Prostate gland (tissue), 2 donors: ENCODE data around the gene SPTBN5. TPM values are rescaled to one million over a fixed set of nuclear protein-coding genes. Genes with fewer than 3 reads are reported as not detected.

Source experiments
- DNase-seq: peaks from one replicate; pipeline ENCODE4 v3.0.0-alpha.2; 2019; ENCODE audit warnings: low spot score
- H3K27ac ChIP-seq, 2 donors: fragments of 200-600 bp; sonication (generic); 2 replicates each; pipeline ENCODE4 v1.5.1; 2017 to 2019
- H3K27me3 ChIP-seq: fragments of 200-600 bp; sonication (generic); replicated peaks from 2 replicates; pipeline ENCODE4 v1.5.1; 2019; ENCODE audit not compliant: insufficient read depth
- H3K36me3 ChIP-seq, 2 donors: fragments of 200-600 bp; sonication (generic); 1 replicate in 1 of 2; 2 replicates in 1 of 2; pipeline versions ENCODE4 v1.5.1 to v1.8.1; 2017 to 2019
- H3K4me1 ChIP-seq: fragments of 200-600 bp; sonication (generic); replicated peaks from 2 replicates; pipeline ENCODE4 v1.5.1; 2019
- H3K4me3 ChIP-seq, 2 donors: fragments of 200-600 bp; sonication (generic); 2 replicates each; pipeline ENCODE4 v1.5.1; 2017 to 2019
- H3K9me3 ChIP-seq: fragments of 200-600 bp; sonication (generic); 2 replicates; pipeline ENCODE4 v1.5.1; 2017
- POLR2A ChIP-seq: fragments of 450-650 bp; IDR thresholded peaks from one replicate; pipeline ENCODE4 v1.6.1; 2016; ENCODE audit warnings: antibody characterized with exemption, mild to moderate bottlenecking
- POLR2AphosphoS5 ChIP-seq: sonication (generic); formaldehyde crosslinking; IDR thresholded peaks from one replicate; pipeline ENCODE4 v1.6.1; 2017; ENCODE audit warnings: antibody characterized with exemption
- WGBS: methylation state at CpG from one replicate; pipeline ENCODE4 v1.1.5; 2018; 5-methylcytosine and 5-hydroxymethylcytosine counted together
- intact Hi-C: fragments of 100-400 bp; cut with DNase I; formaldehyde crosslinking; loops from one replicate; pipeline ENCODE4 v1.14.2; 2022
- total RNA-seq, 2 donors: library from RNA; depleted of rRNA; stranded (reverse); fragments of >200 nt; gene quantifications; one replicate each; pipeline ENCODE4 v1.1.0, GENCODE V29; 2016
- TF ChIP-seq, protein P1 (sequence below), 4 experiments: fragments of 200-600 bp in 2 of 4; fragments of 450-650 bp in 2 of 4; sonication (generic) in 2 of 4; IDR thresholded peaks; 1 replicate in 3 of 4; 2 replicates in 1 of 4; pipeline ENCODE4 v1.5.1; 2016 to 2019; ENCODE audit warnings: antibody characterized with exemption in 4 of 4, mild to moderate bottlenecking in 2 of 4, moderate library complexity in 2 of 4

SPTBN5 gene
- total RNA-seq, 2 donors from 2014 or later, result 1.2 to 2.2 TPM

GRCh38 chr15:41918506-41919126 is 24.8 kb upstream of the SPTBN5 start:
- Histone ChIP-seq H3K27me3 (no peaks in the 10 kb centered on the region), H3K27ac (no peak overlapping the region), H3K36me3 (no peaks in the 10 kb centered on the region), H3K4me1 (no peaks in the 10 kb centered on the region), H3K9me3 (no peaks in the 10 kb centered on the region), H3K4me3 (no peak overlapping the region)
- no peak for TF ChIP-seq POLR2A
- TF ChIP-seq POLR2AphosphoS5, result no peak
- TF ChIP-seq, protein P1, sequence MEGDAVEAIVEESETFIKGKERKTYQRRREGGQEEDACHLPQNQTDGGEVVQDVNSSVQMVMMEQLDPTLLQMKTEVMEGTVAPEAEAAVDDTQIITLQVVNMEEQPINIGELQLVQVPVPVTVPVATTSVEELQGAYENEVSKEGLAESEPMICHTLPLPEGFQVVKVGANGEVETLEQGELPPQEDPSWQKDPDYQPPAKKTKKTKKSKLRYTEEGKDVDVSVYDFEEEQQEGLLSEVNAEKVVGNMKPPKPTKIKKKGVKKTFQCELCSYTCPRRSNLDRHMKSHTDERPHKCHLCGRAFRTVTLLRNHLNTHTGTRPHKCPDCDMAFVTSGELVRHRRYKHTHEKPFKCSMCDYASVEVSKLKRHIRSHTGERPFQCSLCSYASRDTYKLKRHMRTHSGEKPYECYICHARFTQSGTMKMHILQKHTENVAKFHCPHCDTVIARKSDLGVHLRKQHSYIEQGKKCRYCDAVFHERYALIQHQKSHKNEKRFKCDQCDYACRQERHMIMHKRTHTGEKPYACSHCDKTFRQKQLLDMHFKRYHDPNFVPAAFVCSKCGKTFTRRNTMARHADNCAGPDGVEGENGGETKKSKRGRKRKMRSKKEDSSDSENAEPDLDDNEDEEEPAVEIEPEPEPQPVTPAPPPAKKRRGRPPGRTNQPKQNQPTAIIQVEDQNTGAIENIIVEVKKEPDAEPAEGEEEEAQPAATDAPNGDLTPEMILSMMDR (IDR thresholded peaks at IDR 0.05), result no peak
- 91% methylated on average over 8 of the region's 8 CpGs for WGBS
- DNase-seq, result no peak
- intact Hi-C loops, result no loop called here

GRCh38 chr15:41917767-41918430 is 24.0 kb upstream of the SPTBN5 start:
- WGBS, result 69% methylated on average over 10 of the region's 10 CpGs
- Histone ChIP-seq H3K27me3 (no peaks in the 10 kb centered on the region), H3K4me3 (no peak overlapping the region), H3K4me1 (no peaks in the 10 kb centered on the region), H3K9me3 (no peaks in the 10 kb centered on the region), H3K36me3 (no peaks in the 10 kb centered on the region), H3K27ac (no peak overlapping the region)
- DNase-seq, result no peak
- intact Hi-C loops, result no loop called here
- TF ChIP-seq POLR2AphosphoS5 (no peak), POLR2A (no peak)
- TF ChIP-seq, protein P1 (IDR thresholded peaks at IDR 0.05), result no peak

DNA sequence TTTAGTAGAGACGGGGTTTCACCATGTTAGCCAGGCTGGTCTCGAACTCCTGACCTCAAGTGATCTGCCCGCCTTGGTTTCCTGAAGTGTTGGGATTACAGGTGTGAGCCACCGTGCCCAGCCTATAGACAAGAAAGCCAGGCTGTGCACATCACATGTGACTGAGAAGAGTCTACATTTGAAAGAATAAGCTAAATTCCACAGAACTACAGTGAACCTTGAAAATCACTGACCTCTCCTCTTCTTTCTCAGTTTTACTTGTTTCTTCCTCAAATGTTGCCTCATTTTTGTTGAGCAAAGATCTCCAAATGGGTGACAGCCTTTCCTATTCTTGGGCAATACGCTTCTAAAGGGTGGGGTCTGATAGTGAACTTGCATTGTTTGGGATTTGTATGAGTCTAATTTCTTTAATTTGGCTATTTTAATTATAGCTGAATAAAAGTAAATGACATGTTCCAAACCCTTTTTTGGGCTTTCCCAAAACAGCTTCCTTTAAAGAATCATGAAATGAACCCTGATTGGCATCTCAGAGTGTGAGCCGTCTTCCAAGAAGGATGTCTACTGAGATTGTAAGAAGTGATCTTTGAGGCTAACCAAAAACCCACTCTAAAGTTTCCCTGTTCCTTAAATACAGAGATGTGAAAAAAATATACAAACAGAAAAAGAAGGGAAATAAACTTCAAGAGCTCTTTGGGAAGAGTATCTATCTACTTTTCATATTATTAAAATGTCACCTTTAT is 21.6 kb upstream of the SPTBN5 start:
- H3K27me3 ChIP-seq, result no peaks in the 10 kb centered on the region
- H3K27ac ChIP-seq, result no peak overlapping the region
- H3K36me3 ChIP-seq, result no peaks in the 10 kb centered on the region
- TF ChIP-seq POLR2A (no peak), POLR2AphosphoS5 (no peak)
- no peak for DNase-seq
- WGBS, result 90% methylated on average over 6 of the region's 6 CpGs
- intact Hi-C loops, result no loop called here
- no peaks in the 10 kb centered on the region for H3K9me3 ChIP-seq
- no peak overlapping the region for H3K4me3 ChIP-seq
- no peaks in the 10 kb centered on the region for H3K4me1 ChIP-seq

DNA sequence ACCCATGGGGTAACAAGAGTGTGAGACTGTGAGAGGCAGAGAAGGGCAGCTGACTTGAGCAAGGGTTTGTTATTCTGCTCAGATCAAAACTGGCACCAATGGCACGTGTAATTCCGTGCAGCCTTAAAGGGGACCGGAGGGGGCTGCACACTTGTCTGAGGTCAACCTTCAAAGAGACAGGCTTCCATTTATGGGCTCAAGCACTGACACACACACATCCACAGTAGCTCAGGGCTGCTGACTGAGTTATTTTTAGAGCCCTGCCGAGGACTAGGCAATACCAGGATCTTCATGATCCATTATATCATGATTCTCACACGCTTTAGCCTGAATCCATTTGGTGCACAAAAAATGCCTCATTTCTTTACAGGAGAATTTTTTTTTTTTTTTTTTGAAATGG is 20.6 kb upstream of the SPTBN5 start:
- no peak overlapping the region for H3K27ac ChIP-seq
- intact Hi-C loops, result no loop called here
- no peak overlapping the region for H3K4me3 ChIP-seq
- H3K9me3 ChIP-seq, result no peaks in the 10 kb centered on the region
- TF ChIP-seq POLR2A (no peak), POLR2AphosphoS5 (no peak)
- TF ChIP-seq, protein P1 (IDR thresholded peaks at IDR 0.05), result no peak
- H3K36me3 ChIP-seq, result no peaks in the 10 kb centered on the region
- no peak for DNase-seq
- H3K27me3 ChIP-seq, result no peaks in the 10 kb centered on the region
- 69% methylated on average over 5 of the region's 5 CpGs for WGBS
- no peaks in the 10 kb centered on the region for H3K4me1 ChIP-seq

DNA sequence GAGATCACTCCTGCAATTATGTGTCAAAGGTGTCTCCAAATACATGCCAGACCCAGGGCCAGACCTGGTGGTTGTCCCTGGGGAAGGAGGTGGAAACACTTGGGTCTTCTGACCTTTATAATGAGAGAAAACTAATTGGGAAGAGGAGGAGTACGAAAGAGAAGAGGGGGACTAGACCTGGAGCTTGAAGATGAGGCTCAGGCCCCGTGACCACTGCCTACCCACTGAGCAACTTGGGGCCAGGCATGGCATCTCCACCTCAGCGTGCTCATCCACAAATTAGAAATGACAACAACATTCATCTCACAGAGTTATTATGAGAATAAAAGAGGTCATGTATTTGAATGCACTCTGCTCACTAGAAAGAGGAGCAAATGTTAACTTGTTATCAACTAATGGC is 19.4 kb upstream of the SPTBN5 start:
- Histone ChIP-seq H3K4me3 (no peak overlapping the region), H3K27me3 (no peaks in the 10 kb centered on the region), H3K4me1 (no peaks in the 10 kb centered on the region), H3K9me3 (no peaks in the 10 kb centered on the region), H3K36me3 (no peaks in the 10 kb centered on the region), H3K27ac (no peak overlapping the region)
- DNase-seq, result no peak
- TF ChIP-seq POLR2AphosphoS5 (no peak), POLR2A (no peak)
- TF ChIP-seq, protein P1 (IDR thresholded peaks at IDR 0.05), result no peak
- 93% methylated on average over 3 of the region's 3 CpGs for WGBS
- intact Hi-C loops, result no loop called here
